SK-N-SH (cell line): ENCODE measurements around the gene FRY. TPM values are rescaled to one million over a fixed set of nuclear protein-coding genes. Genes with fewer than 3 reads are reported as not detected.

Experiments
- CTCF ChIA-PET: fragments of 300-600, 350-600 bp; formaldehyde crosslinking; extraction: SDS; loops from one replicate; lab custom pipeline; 2021; lab: Yijun Ruan, JAX
- POLR2A ChIA-PET: fragments of 350-600 bp; sonication (Branson Sonifier 250); formaldehyde crosslinking; extraction: SDS; loops from one replicate; lab custom pipeline; 2020; ENCODE audit warnings: antibody characterized with exemption, inconsistent platforms; lab: Yijun Ruan, JAX
- DNase-seq: peaks from one replicate; pipeline ENCODE4 v3.0.0; 2012
- H2AFZ ChIP-seq: fragments of 200-600 bp; sonication (generic); 2 replicates; pipeline ENCODE4 v1.8.1; 2016; ENCODE audit warnings: antibody characterized with exemption, mild to moderate bottlenecking, low read depth
- H3F3A ChIP-seq: fragments of 200-600 bp; sonication (generic); replicated peaks from 2 replicates; pipeline ENCODE3; 2016; ENCODE audit warnings: antibody characterized with exemption, mild to moderate bottlenecking; ENCODE audit not compliant: insufficient read depth
- H3K27ac ChIP-seq, 2 experiments: fragments of 200-500 bp in 1 of 2; fragments of 200-600 bp in 1 of 2; sonication (Bioruptor generic) in 1 of 2; sonication (generic), shearing (Covaris generic) in 1 of 2; 2 replicates each; pipeline versions ENCODE4 v1.5.1 to v1.6.1; 2014 to 2016; ENCODE audit warnings: low read depth in 2 of 2, inconsistent platforms in 1 of 2, low read length in 1 of 2, mild to moderate bottlenecking in 1 of 2, mixed read lengths in 1 of 2
- H3K27me3 ChIP-seq: fragments of 200-600 bp; sonication (generic), shearing (Covaris generic); 2 replicates; pipeline ENCODE4 v1.6.1; 2016; ENCODE audit warnings: mixed run types; ENCODE audit not compliant: insufficient read depth
- H3K36me3 ChIP-seq, 2 experiments: fragments of 200-500 bp in 1 of 2; fragments of 200-600 bp in 1 of 2; sonication (Bioruptor generic) in 1 of 2; sonication (generic) in 1 of 2; replicated peaks in 1 of 2; 2 replicates each; pipeline versions ENCODE3 to v1.5.1; 2014 to 2016; ENCODE audit warnings: low read length in 1 of 2, mild to moderate bottlenecking in 1 of 2; ENCODE audit not compliant: insufficient read depth in 2 of 2, control insufficient read depth in 1 of 2
- H3K4me1 ChIP-seq, 2 experiments: fragments of 200-500 bp in 1 of 2; fragments of 200-600 bp in 1 of 2; sonication (Bioruptor generic) in 1 of 2; sonication (generic), shearing (Covaris generic) in 1 of 2; 2 replicates each; pipeline versions ENCODE4 v1.5.1 to v1.6.1; 2014 to 2016; ENCODE audit warnings: low read depth in 1 of 2, low read length in 1 of 2, mixed run types in 1 of 2; ENCODE audit not compliant: insufficient read depth in 2 of 2, control insufficient read depth in 1 of 2
- H3K4me2 ChIP-seq: fragments of 200-600 bp; sonication (generic), shearing (Covaris generic); 2 replicates; pipeline ENCODE4 v1.6.1; 2017; ENCODE audit warnings: mixed run types
- H3K4me3 ChIP-seq, 2 experiments: fragments of 200-500 bp in 1 of 2; fragments of 200-600 bp in 1 of 2; sonication (Bioruptor generic) in 1 of 2; sonication (generic), shearing (Covaris generic) in 1 of 2; 2 replicates each; pipeline versions ENCODE4 v1.5.1 to v1.8.1; 2014 to 2016; ENCODE audit warnings: low read depth in 2 of 2, inconsistent platforms in 1 of 2, low read length in 1 of 2, mild to moderate bottlenecking in 1 of 2, mixed read lengths in 1 of 2, moderate library complexity in 1 of 2
- H3K79me2 ChIP-seq: fragments of 200-600 bp; sonication (generic); 2 replicates; pipeline ENCODE4 v1.8.1; 2017; ENCODE audit warnings: mild to moderate bottlenecking; ENCODE audit not compliant: insufficient read depth
- H3K9ac ChIP-seq: fragments of 200-600 bp; sonication (generic); 2 replicates; pipeline ENCODE4 v1.6.1; 2017; ENCODE audit warnings: mixed run types
- H3K9me2 ChIP-seq: fragments of 200-600 bp; sonication (generic); 2 replicates; pipeline ENCODE4 v1.6.1; 2017; ENCODE audit warnings: mixed run types
- H3K9me3 ChIP-seq: fragments of 200-600 bp; sonication (generic); 2 replicates; pipeline ENCODE4 v1.6.1; 2017; ENCODE audit warnings: mixed run types, mild to moderate bottlenecking, moderate library complexity
- H4K20me1 ChIP-seq: fragments of 200-600 bp; sonication (generic); 2 replicates; pipeline ENCODE4 v1.6.1; 2017; ENCODE audit warnings: mild to moderate bottlenecking, mixed run types; ENCODE audit not compliant: insufficient read depth
- EP300 ChIP-seq, 2 experiments: IDR thresholded peaks; 2 replicates each; pipeline versions ENCODE4 v1.4.0 to v1.6.1; 2012; ENCODE audit warnings: borderline replicate concordance in 1 of 2, low read depth in 1 of 2, low read length in 1 of 2
- EZH2phosphoT487 ChIP-seq: fragments of 200-600 bp; sonication (generic); IDR thresholded peaks from 2 replicates; pipeline ENCODE4 v1.6.1; 2017; ENCODE audit warnings: low read depth, mixed run types, mild to moderate bottlenecking, antibody characterized with exemption, moderate library complexity, borderline replicate concordance
- FOSL2 ChIP-seq: IDR thresholded peaks from 2 replicates; pipeline ENCODE4 v1.4.0; 2012; ENCODE audit warnings: low read depth, mild to moderate bottlenecking, moderate library complexity, borderline replicate concordance
- FOXJ3 ChIP-seq: sonication (generic); formaldehyde crosslinking; IDR thresholded peaks from 2 replicates; pipeline ENCODE4 v1.5.1; 2020; ENCODE audit warnings: mild to moderate bottlenecking, missing genetic modification reagents
- GABPA ChIP-seq: IDR thresholded peaks from 2 replicates; pipeline ENCODE4 v1.4.0; 2012; ENCODE audit warnings: low read depth, mild to moderate bottlenecking
- MAX ChIP-seq: IDR thresholded peaks from 2 replicates; pipeline ENCODE4 v1.4.0; 2012; ENCODE audit warnings: low read depth
- MEF2A ChIP-seq: IDR thresholded peaks from 2 replicates; pipeline ENCODE4 v1.4.0; 2012; ENCODE audit warnings: low read depth, borderline replicate concordance
- MXI1 ChIP-seq: IDR thresholded peaks from 2 replicates; pipeline ENCODE4 v1.6.1; 2012; ENCODE audit warnings: mild to moderate bottlenecking, low read depth, low read length, improper control_type of control experiment
- NFIC ChIP-seq: IDR thresholded peaks from 2 replicates; pipeline ENCODE4 v1.4.0; 2012; ENCODE audit warnings: borderline replicate concordance
- PBX3 ChIP-seq: IDR thresholded peaks from 2 replicates; pipeline ENCODE4; 2012
- POLR2AphosphoS5 ChIP-seq: IDR thresholded peaks from 2 replicates; pipeline ENCODE4 v1.6.1; 2012; ENCODE audit warnings: low read depth, low read length
- RAD21 ChIP-seq: IDR thresholded peaks from 2 replicates; pipeline ENCODE4 v1.6.1; 2012; ENCODE audit warnings: mild to moderate bottlenecking, low read length
- REST ChIP-seq: IDR thresholded peaks from 2 replicates; pipeline ENCODE4 v1.6.1; 2012; ENCODE audit warnings: mild to moderate bottlenecking, low read depth, low read length, moderate library complexity
- SMC3 ChIP-seq: IDR thresholded peaks from 2 replicates; pipeline ENCODE4 v1.6.1; 2012; ENCODE audit warnings: low read depth, low read length, improper control_type of control experiment
- TCF12 ChIP-seq: IDR thresholded peaks from 2 replicates; pipeline ENCODE4 v1.4.0; 2012
- TEAD4 ChIP-seq: IDR thresholded peaks from 2 replicates; pipeline ENCODE4 v1.4.0; 2012; ENCODE audit warnings: mild to moderate bottlenecking, borderline replicate concordance; ENCODE audit not compliant: insufficient read depth
- USF1 ChIP-seq: IDR thresholded peaks from 2 replicates; pipeline ENCODE4 v1.4.0; 2012; ENCODE audit warnings: low read depth, borderline replicate concordance
- YY1 ChIP-seq: IDR thresholded peaks from 2 replicates; pipeline ENCODE4 v1.4.0; 2012; ENCODE audit warnings: low read depth, mild to moderate bottlenecking
- WGBS: methylation state at CpG from one replicate; pipeline ENCODE4 v1.1.6; 2017; ENCODE audit warnings: low lambda C conversion rate; 5-methylcytosine and 5-hydroxymethylcytosine counted together
- polyA plus RNA-seq, 3 experiments: library from polyadenylated mRNA; depleted of rRNA; stranded (reverse); fragments of >200 nt; gene quantifications; 2 replicates each; pipeline ENCODE4 v1.2.3, GENCODE V29; 2012

FRY gene
- polyA plus RNA-seq, 1 of the 3 experiments (the other 2 are of a cell fraction): 1.4 TPM

GRCh38 chr13:32060401-32060878, 28.9 kb downstream of the FRY start:
- CTCF ChIA-PET: interaction anchor here (1.2 to 1.3 kb wide), 2 partner anchors 9 to 150 kb away, joined by 3 read pairs; no protein-coding TSS in a partner anchor
- H3K4me2 ChIP-seq: no peak overlapping the region
- no peaks in the 10 kb centered on the region for H3K27me3 ChIP-seq
- no peaks in the 10 kb centered on the region for H3F3A ChIP-seq
- DNase-seq: no peak
- WGBS: 84% methylated on average over 5 of the region's 5 CpGs
- TF ChIP-seq TCF12: no peak
- no peak for TF ChIP-seq EZH2phosphoT487
- no peak for TF ChIP-seq MEF2A
- TF ChIP-seq FOSL2: no peak
- TF ChIP-seq MXI1: no peak
- no peak for TF ChIP-seq GABPA
- no peak for TF ChIP-seq MAX
- no peak for TF ChIP-seq PBX3
- no peak for TF ChIP-seq NFIC
- TF ChIP-seq FOXJ3 (CRISPR knock-in tag): no peak
- TF ChIP-seq YY1: no peak
- TF ChIP-seq EP300 (IDR thresholded peaks at IDR 0.05; ENCODE audit: borderline replicate concordance in 1 of 2, low read depth in 1 of 2, low read length in 1 of 2): no peak
- no peaks in the 10 kb centered on the region for H3K9me3 ChIP-seq
- H3K9me2 ChIP-seq: no peaks in the 10 kb centered on the region
- H3K4me1 ChIP-seq: peaks cover 0 to 7% of the 10 kb centered on the region in 2 experiments; a peak in 2 of 4 replicates
- H3K79me2 ChIP-seq: no peaks in the 10 kb centered on the region
- no peaks in the 10 kb centered on the region for H3K36me3 ChIP-seq
- no peaks in the 10 kb centered on the region for H4K20me1 ChIP-seq
- no peak overlapping the region for H2AFZ ChIP-seq
- H3K4me3 ChIP-seq: no peak overlapping the region
- no peak overlapping the region for H3K27ac ChIP-seq
- POLR2A ChIA-PET: no interaction called here
- no peak overlapping the region for H3K9ac ChIP-seq

GRCh38 chr13:32063619-32064233, 32.2 kb downstream of the FRY start:
- Histone ChIP-seq H4K20me1 (no peaks in the 10 kb centered on the region), H3K4me2 (no peak overlapping the region), H3K4me3 (no peak overlapping the region), H3K27me3 (no peaks in the 10 kb centered on the region), H3K9me3 (no peaks in the 10 kb centered on the region), H3K9ac (no peak overlapping the region), H2AFZ (no peak overlapping the region), H3K36me3 (no peaks in the 10 kb centered on the region), H3K27ac (no peak overlapping the region), H3K4me1 (peaks cover 0 to 9% of the 10 kb centered on the region in 2 experiments; a peak in 2 of 4 replicates), H3F3A (no peaks in the 10 kb centered on the region), H3K9me2 (no peaks in the 10 kb centered on the region)
- DNase-seq: no peak
- ChIA-PET CTCF (no interaction called here), POLR2A (no interaction called here)
- no peak for TF ChIP-seq PBX3
- no peak for TF ChIP-seq POLR2AphosphoS5
- no peak for TF ChIP-seq MXI1
- TF ChIP-seq USF1: no peak
- TF ChIP-seq RAD21: no peak
- no peak for TF ChIP-seq TEAD4
- no peak for TF ChIP-seq REST
- no peak for TF ChIP-seq SMC3
- TF ChIP-seq, all 33 proteins: peak for 0
- H3K79me2 ChIP-seq: no peaks in the 10 kb centered on the region
- 86% methylated on average over 8 of the region's 8 CpGs for WGBS
